Calu3 (cell line): ENCODE measurements around the gene VWA8. TPM values are rescaled to one million over a fixed set of nuclear protein-coding genes. Genes with fewer than 3 reads are reported as not detected.

Source experiments
- BruUV-seq: library from RNA; stranded (reverse); fragments of 400-500 nt; replicated peaks from 2 replicates; lab custom pipeline; 2021; lab: Mats Ljungman, UMichigan
- CTCF ChIA-PET: fragments of 300-600 bp; sonication (Branson Sonifier 250); formaldehyde crosslinking; loops from one replicate; lab custom pipeline; 2022; ENCODE audit warnings: antibody characterized with exemption; lab: Charles Lee
- DNase-seq: peaks from one replicate; pipeline ENCODE4 v3.0.0; 2022
- H3K27ac Mint-ChIP-seq: one replicate; pipeline ENCODE4 v1.8.0; 2022; ENCODE audit warnings: mixed read lengths; ENCODE audit not compliant: unreplicated experiment
- H3K27me3 Mint-ChIP-seq: one replicate; pipeline ENCODE4 v1.8.0; 2022; ENCODE audit warnings: mixed read lengths; ENCODE audit not compliant: unreplicated experiment
- H3K36me3 Mint-ChIP-seq: one replicate; pipeline ENCODE4 v1.8.0; 2022; ENCODE audit warnings: mild to moderate bottlenecking, moderate library complexity, mixed read lengths; ENCODE audit not compliant: insufficient read depth, unreplicated experiment
- H3K4me1 Mint-ChIP-seq: one replicate; pipeline ENCODE4 v1.8.0; 2022; ENCODE audit warnings: mild to moderate bottlenecking, low read depth, mixed read lengths; ENCODE audit not compliant: unreplicated experiment
- H3K4me3 Mint-ChIP-seq: one replicate; pipeline ENCODE4 v1.8.0; 2022; ENCODE audit warnings: mild to moderate bottlenecking, low read depth, moderate library complexity, mixed read lengths; ENCODE audit not compliant: unreplicated experiment
- H3K9me3 Mint-ChIP-seq: one replicate; pipeline ENCODE4 v1.8.0; 2022; ENCODE audit warnings: low read depth, mixed read lengths; ENCODE audit not compliant: unreplicated experiment
- intact Hi-C: fragments of 100-400 bp; cut with micrococcal nuclease; formaldehyde crosslinking; loops from one replicate; pipeline ENCODE4 v1.10.0; 2022; ENCODE audit not compliant: unreplicated experiment
- total RNA-seq: library from RNA; stranded (reverse); gene quantifications from 2 replicates; pipeline ENCODE4 v1.2.3, GENCODE V29; 2022
- TF ChIP-seq, protein P1 (sequence below): fragments of 200-600 bp; IDR thresholded peaks from one replicate; pipeline ENCODE4 v1.8.0; 2022; ENCODE audit warnings: antibody characterized with exemption; ENCODE audit not compliant: unreplicated experiment

Gene VWA8
- total RNA-seq, 1 experiment from 2014 or later: 15.2 TPM

DNA sequence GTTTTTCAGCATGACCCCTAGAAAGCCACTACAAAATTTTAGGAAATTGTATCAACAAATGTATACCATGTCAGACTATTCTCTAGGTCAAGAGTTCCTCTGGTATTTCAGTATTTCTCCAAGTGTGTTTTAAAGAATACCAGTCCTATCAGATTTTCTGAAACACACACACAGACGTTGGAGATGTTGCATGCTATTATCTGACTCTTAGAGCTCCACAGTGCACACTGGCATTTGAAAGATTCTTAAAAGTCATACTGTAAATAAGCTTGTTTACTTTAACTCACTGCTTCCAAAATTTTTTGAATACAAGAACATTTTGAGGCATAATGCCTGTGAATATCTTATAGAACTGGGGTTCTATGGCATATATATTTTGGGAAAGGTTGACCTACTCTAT is 33.8 kb upstream of the VWA8 start:
- Mint-ChIP-seq H3K27me3 (no peaks in the 10 kb centered on the region), H3K4me1 (peaks cover 9% of the 10 kb centered on the region), H3K9me3 (no peaks in the 10 kb centered on the region), H3K4me3 (no peak overlapping the region), H3K36me3 (no peaks in the 10 kb centered on the region), H3K27ac (no peak overlapping the region)
- intact Hi-C loops: no loop called here
- no TSS peak for BruUV-seq
- DNase-seq: no peak
- TF ChIP-seq, protein P1, sequence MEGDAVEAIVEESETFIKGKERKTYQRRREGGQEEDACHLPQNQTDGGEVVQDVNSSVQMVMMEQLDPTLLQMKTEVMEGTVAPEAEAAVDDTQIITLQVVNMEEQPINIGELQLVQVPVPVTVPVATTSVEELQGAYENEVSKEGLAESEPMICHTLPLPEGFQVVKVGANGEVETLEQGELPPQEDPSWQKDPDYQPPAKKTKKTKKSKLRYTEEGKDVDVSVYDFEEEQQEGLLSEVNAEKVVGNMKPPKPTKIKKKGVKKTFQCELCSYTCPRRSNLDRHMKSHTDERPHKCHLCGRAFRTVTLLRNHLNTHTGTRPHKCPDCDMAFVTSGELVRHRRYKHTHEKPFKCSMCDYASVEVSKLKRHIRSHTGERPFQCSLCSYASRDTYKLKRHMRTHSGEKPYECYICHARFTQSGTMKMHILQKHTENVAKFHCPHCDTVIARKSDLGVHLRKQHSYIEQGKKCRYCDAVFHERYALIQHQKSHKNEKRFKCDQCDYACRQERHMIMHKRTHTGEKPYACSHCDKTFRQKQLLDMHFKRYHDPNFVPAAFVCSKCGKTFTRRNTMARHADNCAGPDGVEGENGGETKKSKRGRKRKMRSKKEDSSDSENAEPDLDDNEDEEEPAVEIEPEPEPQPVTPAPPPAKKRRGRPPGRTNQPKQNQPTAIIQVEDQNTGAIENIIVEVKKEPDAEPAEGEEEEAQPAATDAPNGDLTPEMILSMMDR: no peak
- CTCF ChIA-PET: no interaction called here

DNA sequence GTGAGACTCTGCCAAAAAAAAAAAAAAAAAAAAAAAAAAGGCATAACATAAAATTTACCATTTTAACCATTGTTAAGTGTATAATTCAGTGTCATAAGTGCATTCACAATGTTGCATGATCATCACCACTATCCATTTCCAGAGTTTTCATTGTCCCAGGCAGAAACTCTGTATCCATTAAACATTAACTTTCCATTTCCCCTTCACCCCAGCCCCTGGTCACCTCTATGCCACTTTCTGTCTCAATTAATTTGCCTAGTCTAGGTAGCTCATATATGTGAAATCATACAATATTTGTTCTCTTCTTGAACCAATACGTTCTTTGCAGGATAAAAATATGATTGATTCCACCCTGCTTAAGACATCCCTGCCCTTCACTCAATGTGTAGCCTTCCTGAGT is 31.0 kb upstream of the VWA8 start:
- no peak overlapping the region for H3K27ac Mint-ChIP-seq
- BruUV-seq: no TSS peak
- TF ChIP-seq, protein P1: no peak
- no peaks in the 10 kb centered on the region for H3K36me3 Mint-ChIP-seq
- no peak overlapping the region for H3K4me3 Mint-ChIP-seq
- no peak for DNase-seq
- peaks cover 9% of the 10 kb centered on the region for H3K4me1 Mint-ChIP-seq
- intact Hi-C loops: no loop called here
- no peaks in the 10 kb centered on the region for H3K27me3 Mint-ChIP-seq
- CTCF ChIA-PET: interaction anchor here (0.6 kb wide), 1 partner anchor 68 kb away, joined by 3 read pairs; no protein-coding TSS in a partner anchor
- no peaks in the 10 kb centered on the region for H3K9me3 Mint-ChIP-seq

- intact Hi-C loops: no loop called here
- Mint-ChIP-seq H3K9me3 (no peaks in the 10 kb centered on the region), H3K4me1 (peaks cover 9% of the 10 kb centered on the region), H3K36me3 (no peaks in the 10 kb centered on the region), H3K4me3 (no peak overlapping the region), H3K27me3 (no peaks in the 10 kb centered on the region), H3K27ac (no peak overlapping the region)
- CTCF ChIA-PET: interaction anchor here (0.6 kb wide), 1 partner anchor 12 kb away, joined by 3 read pairs; no protein-coding TSS in a partner anchor
- no TSS peak for BruUV-seq
- no peak for DNase-seq
- TF ChIP-seq, protein P1: no peak
Measured at GRCh38 chr13:41988244-41988643, 27.3 kb upstream of the VWA8 start.

DNA sequence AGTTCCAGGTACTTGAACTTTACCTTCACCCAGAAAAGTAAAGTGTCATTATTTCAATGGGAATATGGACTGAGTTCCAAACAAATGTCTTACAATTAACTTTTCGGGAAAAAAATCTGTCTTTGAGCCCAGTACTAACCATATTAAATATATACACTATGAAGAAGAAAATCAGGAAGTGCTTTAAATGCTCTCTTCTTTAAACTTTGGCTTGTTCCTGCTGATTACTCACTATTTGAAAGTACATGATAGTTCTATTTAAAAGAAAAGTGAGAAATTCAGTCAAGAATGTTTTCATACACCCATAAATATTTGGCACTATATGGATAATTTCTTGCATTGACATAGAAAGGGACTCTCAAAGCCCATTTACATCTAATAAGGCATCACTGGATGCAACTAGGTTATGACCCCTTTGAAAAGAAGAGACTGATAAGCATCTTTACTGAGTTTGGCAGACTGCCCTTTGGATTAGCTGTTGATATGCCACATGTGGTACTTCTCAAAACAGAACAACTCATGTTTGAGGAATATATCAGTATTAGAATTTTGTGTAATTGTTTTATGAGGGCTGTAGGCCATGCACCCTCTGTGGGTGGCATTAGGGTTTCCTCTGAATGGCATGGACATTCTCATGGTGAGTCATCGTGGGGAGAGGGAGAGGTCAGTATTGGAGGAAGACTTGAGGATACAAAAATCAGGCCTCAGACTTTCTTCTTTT is 25.0 kb upstream of the VWA8 start:
- H3K27me3 Mint-ChIP-seq: no peaks in the 10 kb centered on the region
- no peaks in the 10 kb centered on the region for H3K4me1 Mint-ChIP-seq
- TF ChIP-seq, protein P1: no peak
- no peaks in the 10 kb centered on the region for H3K36me3 Mint-ChIP-seq
- CTCF ChIA-PET: no interaction called here
- no peak overlapping the region for H3K27ac Mint-ChIP-seq
- no peak overlapping the region for H3K4me3 Mint-ChIP-seq
- DNase-seq: no peak
- BruUV-seq: no TSS peak
- H3K9me3 Mint-ChIP-seq: no peaks in the 10 kb centered on the region
- intact Hi-C loops: no loop called here
